ENCODE measurements around the gene RHNO1. TPM values are rescaled to one million over a fixed set of nuclear protein-coding genes. Genes with fewer than 3 reads are reported as not detected.

The RHNO1 gene
- total and polyA plus RNA-seq, 2 of the 13 experiments (the other 11 are each of a cell fraction or from before 2014, with no cell fraction given) = 27.2 to 49.6 TPM

DNA sequence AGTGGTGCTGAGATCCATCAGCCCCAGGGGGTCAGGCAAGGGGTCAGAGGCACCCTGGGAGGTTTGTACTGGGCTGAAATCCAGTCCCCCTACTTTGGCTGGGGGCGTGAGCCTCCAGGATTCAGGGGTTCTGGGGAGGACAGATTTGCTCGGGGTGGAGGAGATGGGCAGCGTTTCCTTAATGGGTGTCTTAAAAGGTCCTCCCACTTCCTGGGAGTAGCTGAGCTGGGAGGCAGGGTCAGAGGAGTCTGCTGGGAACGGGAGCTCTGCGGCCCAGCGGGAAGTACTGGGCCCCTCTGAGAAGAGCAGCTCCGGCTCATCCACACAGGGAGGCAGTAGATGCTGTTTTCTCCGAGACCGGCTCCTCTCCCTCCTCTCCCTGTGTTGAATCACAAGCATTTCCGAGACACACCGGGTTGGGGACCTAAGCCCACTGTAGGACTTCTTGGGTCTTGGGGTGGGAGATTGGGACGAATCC, 18.0 kb upstream of the RHNO1 start:
- no peak for DNase-seq (ENCODE audit: low spot score)
- Histone ChIP-seq H4K20me1 (ENCODE audit: insufficient read depth, low read length) (no peaks in the 10 kb centered on the region), H3K4me1 (ENCODE audit: insufficient read depth, low read length) (peaks cover 12% of the 10 kb centered on the region), H3K36me3 (replicated peaks in 1 of 2; ENCODE audit: control insufficient read depth in 1 of 2, insufficient read depth in 2 of 2, low read length in 2 of 2) (peaks cover 8 to 46% of the 10 kb centered on the region in 2 experiments), H3K4me3 (replicated peaks in 1 of 3; ENCODE audit: insufficient read depth in 1 of 3, low read depth in 2 of 3, low read length in 3 of 3) (no peak overlapping the region), H3K27me3 (ENCODE audit: control insufficient read depth in 1 of 2, insufficient read depth in 2 of 2, low read length in 2 of 2) (no peaks in the 10 kb centered on the region), H3K79me2 (ENCODE audit: insufficient read depth, low read length) (no peaks in the 10 kb centered on the region), H3K9me3 (ENCODE audit: low read length) (no peaks in the 10 kb centered on the region), H3K27ac (ENCODE audit: extremely low read length, insufficient read depth, low read length) (no peak overlapping the region), H3K4me2 (ENCODE audit: low read depth, low read length) (no peak overlapping the region), H3K9ac (ENCODE audit: insufficient read depth, low read depth, low read length) (no peak overlapping the region), H2AFZ (ENCODE audit: low read length) (no peak overlapping the region)
- CTCF ChIA-PET (ENCODE audit: low intra/inter-chr PET ratio, low total read pairs) = no interaction called here
- no peak for ATAC-seq
- FAIRE-seq = no peak
- TSS peak; percentile 41 for BruUV-seq (replicated peaks)
- POLR2A ChIA-PET = no interaction called here
- in situ Hi-C loops (cut with HindIII; ENCODE audit: extremely low pct_ligation_motif_present, low pct_unique_long_range_greater_than_20kb) (no loop called here), intact Hi-C loops (cut with micrococcal nuclease; ENCODE audit: unreplicated experiment) (no loop called here)
- no peak for TF ChIP-seq ZNF558 (CRISPR knock-in tag; IDR thresholded peaks at IDR 0.05; ENCODE audit: borderline replicate concordance)
- TF ChIP-seq KLF16 (CRISPR knock-in tag; IDR thresholded peaks at IDR 0.05) = no peak
- TF ChIP-seq, protein P1, sequence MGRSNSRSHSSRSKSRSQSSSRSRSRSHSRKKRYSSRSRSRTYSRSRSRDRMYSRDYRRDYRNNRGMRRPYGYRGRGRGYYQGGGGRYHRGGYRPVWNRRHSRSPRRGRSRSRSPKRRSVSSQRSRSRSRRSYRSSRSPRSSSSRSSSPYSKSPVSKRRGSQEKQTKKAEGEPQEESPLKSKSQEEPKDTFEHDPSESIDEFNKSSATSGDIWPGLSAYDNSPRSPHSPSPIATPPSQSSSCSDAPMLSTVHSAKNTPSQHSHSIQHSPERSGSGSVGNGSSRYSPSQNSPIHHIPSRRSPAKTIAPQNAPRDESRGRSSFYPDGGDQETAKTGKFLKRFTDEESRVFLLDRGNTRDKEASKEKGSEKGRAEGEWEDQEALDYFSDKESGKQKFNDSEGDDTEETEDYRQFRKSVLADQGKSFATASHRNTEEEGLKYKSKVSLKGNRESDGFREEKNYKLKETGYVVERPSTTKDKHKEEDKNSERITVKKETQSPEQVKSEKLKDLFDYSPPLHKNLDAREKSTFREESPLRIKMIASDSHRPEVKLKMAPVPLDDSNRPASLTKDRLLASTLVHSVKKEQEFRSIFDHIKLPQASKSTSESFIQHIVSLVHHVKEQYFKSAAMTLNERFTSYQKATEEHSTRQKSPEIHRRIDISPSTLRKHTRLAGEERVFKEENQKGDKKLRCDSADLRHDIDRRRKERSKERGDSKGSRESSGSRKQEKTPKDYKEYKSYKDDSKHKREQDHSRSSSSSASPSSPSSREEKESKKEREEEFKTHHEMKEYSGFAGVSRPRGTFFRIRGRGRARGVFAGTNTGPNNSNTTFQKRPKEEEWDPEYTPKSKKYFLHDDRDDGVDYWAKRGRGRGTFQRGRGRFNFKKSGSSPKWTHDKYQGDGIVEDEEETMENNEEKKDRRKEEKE (IDR thresholded peaks at IDR 0.05) = no peak
- TF ChIP-seq SAFB2 (CRISPR knock-in tag; IDR thresholded peaks at IDR 0.05; ENCODE audit: borderline replicate concordance, low read depth) = no peak
- TF ChIP-seq, protein P2, sequence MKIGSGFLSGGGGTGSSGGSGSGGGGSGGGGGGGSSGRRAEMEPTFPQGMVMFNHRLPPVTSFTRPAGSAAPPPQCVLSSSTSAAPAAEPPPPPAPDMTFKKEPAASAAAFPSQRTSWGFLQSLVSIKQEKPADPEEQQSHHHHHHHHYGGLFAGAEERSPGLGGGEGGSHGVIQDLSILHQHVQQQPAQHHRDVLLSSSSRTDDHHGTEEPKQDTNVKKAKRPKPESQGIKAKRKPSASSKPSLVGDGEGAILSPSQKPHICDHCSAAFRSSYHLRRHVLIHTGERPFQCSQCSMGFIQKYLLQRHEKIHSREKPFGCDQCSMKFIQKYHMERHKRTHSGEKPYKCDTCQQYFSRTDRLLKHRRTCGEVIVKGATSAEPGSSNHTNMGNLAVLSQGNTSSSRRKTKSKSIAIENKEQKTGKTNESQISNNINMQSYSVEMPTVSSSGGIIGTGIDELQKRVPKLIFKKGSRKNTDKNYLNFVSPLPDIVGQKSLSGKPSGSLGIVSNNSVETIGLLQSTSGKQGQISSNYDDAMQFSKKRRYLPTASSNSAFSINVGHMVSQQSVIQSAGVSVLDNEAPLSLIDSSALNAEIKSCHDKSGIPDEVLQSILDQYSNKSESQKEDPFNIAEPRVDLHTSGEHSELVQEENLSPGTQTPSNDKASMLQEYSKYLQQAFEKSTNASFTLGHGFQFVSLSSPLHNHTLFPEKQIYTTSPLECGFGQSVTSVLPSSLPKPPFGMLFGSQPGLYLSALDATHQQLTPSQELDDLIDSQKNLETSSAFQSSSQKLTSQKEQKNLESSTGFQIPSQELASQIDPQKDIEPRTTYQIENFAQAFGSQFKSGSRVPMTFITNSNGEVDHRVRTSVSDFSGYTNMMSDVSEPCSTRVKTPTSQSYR (CRISPR knock-in tag; IDR thresholded peaks at IDR 0.05; ENCODE audit: borderline replicate concordance) = no peak
- no peak for TF ChIP-seq RFXAP (CRISPR knock-in tag; IDR thresholded peaks at IDR 0.05; ENCODE audit: borderline replicate concordance)
- no peak for TF ChIP-seq ZNF768 (CRISPR knock-in tag; IDR thresholded peaks at IDR 0.05)
- TF ChIP-seq PRPF4 (IDR thresholded peaks at IDR 0.05; ENCODE audit: low read depth, low read length, poor library complexity, severe bottlenecking) = no peak
- TF ChIP-seq ZNF34 (CRISPR knock-in tag; IDR thresholded peaks at IDR 0.05; ENCODE audit: borderline replicate concordance) = no peak
- TF ChIP-seq, protein P3, sequence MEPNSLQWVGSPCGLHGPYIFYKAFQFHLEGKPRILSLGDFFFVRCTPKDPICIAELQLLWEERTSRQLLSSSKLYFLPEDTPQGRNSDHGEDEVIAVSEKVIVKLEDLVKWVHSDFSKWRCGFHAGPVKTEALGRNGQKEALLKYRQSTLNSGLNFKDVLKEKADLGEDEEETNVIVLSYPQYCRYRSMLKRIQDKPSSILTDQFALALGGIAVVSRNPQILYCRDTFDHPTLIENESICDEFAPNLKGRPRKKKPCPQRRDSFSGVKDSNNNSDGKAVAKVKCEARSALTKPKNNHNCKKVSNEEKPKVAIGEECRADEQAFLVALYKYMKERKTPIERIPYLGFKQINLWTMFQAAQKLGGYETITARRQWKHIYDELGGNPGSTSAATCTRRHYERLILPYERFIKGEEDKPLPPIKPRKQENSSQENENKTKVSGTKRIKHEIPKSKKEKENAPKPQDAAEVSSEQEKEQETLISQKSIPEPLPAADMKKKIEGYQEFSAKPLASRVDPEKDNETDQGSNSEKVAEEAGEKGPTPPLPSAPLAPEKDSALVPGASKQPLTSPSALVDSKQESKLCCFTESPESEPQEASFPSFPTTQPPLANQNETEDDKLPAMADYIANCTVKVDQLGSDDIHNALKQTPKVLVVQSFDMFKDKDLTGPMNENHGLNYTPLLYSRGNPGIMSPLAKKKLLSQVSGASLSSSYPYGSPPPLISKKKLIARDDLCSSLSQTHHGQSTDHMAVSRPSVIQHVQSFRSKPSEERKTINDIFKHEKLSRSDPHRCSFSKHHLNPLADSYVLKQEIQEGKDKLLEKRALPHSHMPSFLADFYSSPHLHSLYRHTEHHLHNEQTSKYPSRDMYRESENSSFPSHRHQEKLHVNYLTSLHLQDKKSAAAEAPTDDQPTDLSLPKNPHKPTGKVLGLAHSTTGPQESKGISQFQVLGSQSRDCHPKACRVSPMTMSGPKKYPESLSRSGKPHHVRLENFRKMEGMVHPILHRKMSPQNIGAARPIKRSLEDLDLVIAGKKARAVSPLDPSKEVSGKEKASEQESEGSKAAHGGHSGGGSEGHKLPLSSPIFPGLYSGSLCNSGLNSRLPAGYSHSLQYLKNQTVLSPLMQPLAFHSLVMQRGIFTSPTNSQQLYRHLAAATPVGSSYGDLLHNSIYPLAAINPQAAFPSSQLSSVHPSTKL (CRISPR knock-in tag; IDR thresholded peaks at IDR 0.05) = no peak
- no peak for TF ChIP-seq SCMH1 (CRISPR knock-in tag; IDR thresholded peaks at IDR 0.05; ENCODE audit: borderline replicate concordance)
- TF ChIP-seq NFYC (CRISPR knock-in tag; IDR thresholded peaks at IDR 0.05) = no peak
- no peak for TF ChIP-seq ZNF235 (CRISPR knock-in tag; IDR thresholded peaks at IDR 0.05; ENCODE audit: borderline replicate concordance)
- no peak for TF ChIP-seq ZNF883 (CRISPR knock-in tag; IDR thresholded peaks at IDR 0.05; ENCODE audit: not compliant biosample characterization)
- TF ChIP-seq ZNF326 (CRISPR knock-in tag; IDR thresholded peaks at IDR 0.05; ENCODE audit: borderline replicate concordance) = no peak
- WGBS (ENCODE audit: low lambda C conversion rate) = 98% methylated on average over 12 of the region's 12 CpGs
